ENCODE measurements around the gene DYRK1A.

The DYRK1A gene

DNA sequence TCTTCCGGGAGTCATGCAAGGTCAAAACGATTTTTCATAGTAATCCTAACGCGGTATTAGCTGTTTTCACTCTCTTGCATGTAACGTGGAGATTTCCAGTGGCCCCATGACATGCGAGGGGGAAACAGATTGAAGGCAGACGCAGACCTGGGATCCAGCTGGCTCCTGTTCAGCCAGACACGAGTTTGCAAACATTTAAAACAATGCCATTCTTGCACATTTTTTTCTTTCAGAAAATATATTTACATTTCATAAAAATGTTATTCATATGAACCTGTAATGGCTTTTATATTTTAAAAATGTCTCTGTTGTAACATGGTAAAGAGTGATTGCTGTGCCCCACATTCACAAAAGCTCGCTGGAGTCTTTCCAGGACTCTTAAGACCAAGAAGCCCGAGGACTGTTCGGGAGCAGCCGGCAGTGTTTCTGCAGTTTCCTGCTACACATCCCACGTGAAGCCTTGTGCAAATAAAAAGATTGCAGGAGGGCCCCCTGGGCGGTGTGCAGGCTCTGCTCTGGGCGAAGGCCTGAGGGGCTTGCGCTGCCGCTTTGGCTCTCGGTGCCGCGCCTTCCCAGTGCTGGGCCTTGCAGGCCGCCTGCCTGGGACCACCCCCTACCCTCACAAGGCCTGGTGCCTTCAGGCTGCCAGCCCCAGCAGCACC, 184.9 kb downstream of the DYRK1A start:
- Histone ChIP-seq H3K4me3 (peak overlapping the region; percentile 58), H3K9me3 (ENCODE audit: low read depth, low read length) (no peaks in the 10 kb centered on the region), H3K27ac (peak overlapping the region; percentile 0; the same call in 1 of the 2 replicates), H3K36me3 (ENCODE audit: insufficient read depth, low read length) (no peaks in the 10 kb centered on the region), H3K9ac (ENCODE audit: insufficient read length) (no peak overlapping the region)
- peak; percentile 61 for DNase-seq (ENCODE audit: low read depth, low spot score)
- TF ChIP-seq POLR2AphosphoS5 (IDR thresholded peaks at IDR 0.05; ENCODE audit: borderline replicate concordance, low read depth, low read length) (no peak), FOXP2 (optimal IDR thresholded peaks at IDR 0.05; ENCODE audit: control extremely low read depth, extremely low read length, insufficient read depth) (no peak), EZH2 (IDR thresholded peaks at IDR 0.05) (no peak)

DNA sequence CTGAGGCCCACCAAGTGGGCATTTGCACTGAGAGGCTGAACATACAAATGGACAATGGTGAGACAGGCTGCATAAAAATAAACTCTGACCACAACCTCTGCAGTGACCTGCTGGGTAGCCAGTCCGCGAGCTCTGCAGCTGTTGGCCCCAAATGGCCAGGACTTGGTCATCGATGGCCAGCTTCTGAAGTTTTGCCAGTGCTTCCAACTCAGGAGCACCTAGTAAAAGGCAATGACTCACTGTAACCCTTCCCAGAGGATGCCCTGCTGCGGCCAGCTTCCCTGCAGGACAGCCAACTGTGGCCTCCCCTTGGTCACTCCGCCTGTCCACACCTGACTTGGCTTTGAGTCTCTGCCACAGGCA, 185.4 kb downstream of the DYRK1A start:
- H3K9me3 ChIP-seq (ENCODE audit: low read depth, low read length), result no peaks in the 10 kb centered on the region
- no peaks in the 10 kb centered on the region for H3K36me3 ChIP-seq (ENCODE audit: insufficient read depth, low read length)
- peak overlapping the region; percentile 58 for H3K4me3 ChIP-seq
- no peak for DNase-seq (ENCODE audit: low read depth, low spot score)
- no peak overlapping the region for H3K9ac ChIP-seq (ENCODE audit: insufficient read length)
- H3K27ac ChIP-seq, result no peak overlapping the region
- TF ChIP-seq FOXP2 (optimal IDR thresholded peaks at IDR 0.05; ENCODE audit: control extremely low read depth, extremely low read length, insufficient read depth) (no peak), EZH2 (IDR thresholded peaks at IDR 0.05) (no peak), POLR2AphosphoS5 (IDR thresholded peaks at IDR 0.05; ENCODE audit: borderline replicate concordance, low read depth, low read length) (no peak)

DNA sequence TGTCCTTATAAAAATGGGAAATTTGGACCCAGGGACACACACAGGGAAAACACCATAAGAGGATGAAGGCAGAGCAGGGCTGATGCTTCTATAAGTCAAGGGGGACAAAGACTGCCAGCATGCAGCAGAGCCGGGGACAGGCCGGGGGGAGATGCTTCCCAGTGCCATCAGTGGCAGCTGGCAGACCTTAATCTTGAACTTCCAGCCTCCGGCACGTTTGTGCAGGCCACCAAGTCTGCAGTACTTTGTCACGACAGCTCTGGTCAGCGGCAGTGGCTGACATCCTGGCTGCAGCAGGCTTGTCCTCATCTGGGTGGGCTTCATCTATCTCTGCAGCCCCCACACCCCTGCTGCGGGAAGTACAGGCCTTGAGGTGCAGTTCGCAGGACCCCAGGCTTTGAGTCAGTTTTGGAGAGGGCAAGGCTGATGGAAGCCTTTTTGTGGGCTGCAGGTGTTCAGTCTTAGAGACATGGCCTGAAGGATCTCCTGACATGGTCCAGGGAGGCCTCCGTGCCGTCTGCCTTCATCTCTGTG, 186.0 kb downstream of the DYRK1A start:
- TF ChIP-seq EZH2 (IDR thresholded peaks at IDR 0.05) (no peak), FOXP2 (optimal IDR thresholded peaks at IDR 0.05; ENCODE audit: control extremely low read depth, extremely low read length, insufficient read depth) (no peak), POLR2AphosphoS5 (IDR thresholded peaks at IDR 0.05; ENCODE audit: borderline replicate concordance, low read depth, low read length) (no peak)
- H3K36me3 ChIP-seq (ENCODE audit: insufficient read depth, low read length), result no peaks in the 10 kb centered on the region
- no peak overlapping the region for H3K27ac ChIP-seq
- H3K9me3 ChIP-seq (ENCODE audit: low read depth, low read length), result no peaks in the 10 kb centered on the region
- no peak overlapping the region for H3K4me3 ChIP-seq
- no peak overlapping the region for H3K9ac ChIP-seq (ENCODE audit: insufficient read length)
- no peak for DNase-seq (ENCODE audit: low read depth, low spot score)

DNA sequence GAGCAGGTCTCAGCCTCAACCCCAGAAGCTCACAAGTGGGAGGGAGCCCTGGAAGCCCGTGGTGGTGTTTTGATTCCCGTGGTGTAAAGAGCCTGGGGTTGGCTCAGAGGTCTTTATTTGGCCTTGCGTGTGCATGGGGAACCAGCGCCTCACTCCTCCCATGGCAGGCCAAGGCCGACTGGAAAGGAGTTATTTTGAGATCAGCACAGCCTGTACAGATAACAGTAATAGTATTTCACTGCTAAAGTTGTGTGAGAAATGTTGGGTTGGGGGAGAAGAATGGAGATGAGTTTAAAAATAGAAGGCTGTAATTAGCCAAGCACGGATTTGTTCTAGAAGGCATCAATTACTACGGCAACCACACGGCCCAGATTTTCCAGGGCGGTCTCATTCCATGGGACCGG, 186.5 kb downstream of the DYRK1A start:
- Histone ChIP-seq H3K9ac (ENCODE audit: insufficient read length) (no peak overlapping the region), H3K9me3 (ENCODE audit: low read depth, low read length) (no peaks in the 10 kb centered on the region), H3K36me3 (ENCODE audit: insufficient read depth, low read length) (no peaks in the 10 kb centered on the region), H3K4me3 (no peak overlapping the region), H3K27ac (no peak overlapping the region)
- no peak for DNase-seq (ENCODE audit: low read depth, low spot score)
- TF ChIP-seq POLR2AphosphoS5 (IDR thresholded peaks at IDR 0.05; ENCODE audit: borderline replicate concordance, low read depth, low read length) (no peak), FOXP2 (optimal IDR thresholded peaks at IDR 0.05; ENCODE audit: control extremely low read depth, extremely low read length, insufficient read depth) (no peak), EZH2 (IDR thresholded peaks at IDR 0.05) (no peak)

DNA sequence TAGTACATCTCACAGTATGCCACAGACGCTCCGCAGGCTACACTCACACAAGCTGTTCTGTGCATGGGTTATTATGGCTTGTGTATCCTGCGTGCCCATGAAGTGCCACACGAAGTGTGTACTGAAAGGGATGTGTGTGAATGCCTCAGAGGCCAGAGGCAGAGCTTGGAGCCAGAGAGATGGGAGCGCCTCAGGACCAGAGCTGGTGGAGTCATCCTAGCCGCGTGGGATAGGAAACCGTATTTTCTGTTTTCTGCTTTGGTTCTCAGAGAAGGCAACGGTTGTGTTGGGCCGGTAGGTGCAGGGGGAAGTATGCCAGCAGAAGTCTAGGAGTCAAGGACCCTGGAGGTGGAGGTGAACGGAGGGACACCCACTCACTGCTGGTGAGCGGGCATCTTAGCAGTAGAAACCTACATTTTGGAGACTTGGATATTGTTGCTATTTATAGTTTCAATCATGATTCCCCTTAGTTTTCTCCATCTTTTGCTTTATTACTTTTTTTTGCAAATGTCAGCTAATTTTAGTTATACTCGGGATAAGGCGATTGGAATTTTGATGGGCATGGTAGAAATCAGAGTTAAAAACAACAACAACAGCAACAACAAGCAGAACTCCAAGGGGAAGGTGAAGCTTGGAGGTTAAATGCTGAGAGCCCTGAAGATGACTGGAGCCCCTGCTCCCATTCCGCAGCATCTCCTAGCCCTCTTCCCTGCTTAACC, 188.2 kb downstream of the DYRK1A start:
- no peaks in the 10 kb centered on the region for H3K9me3 ChIP-seq (ENCODE audit: low read depth, low read length)
- H3K9ac ChIP-seq (ENCODE audit: insufficient read length), result no peak overlapping the region
- H3K36me3 ChIP-seq (ENCODE audit: insufficient read depth, low read length), result no peaks in the 10 kb centered on the region
- TF ChIP-seq EZH2 (IDR thresholded peaks at IDR 0.05) (no peak), FOXP2 (optimal IDR thresholded peaks at IDR 0.05; ENCODE audit: control extremely low read depth, extremely low read length, insufficient read depth) (no peak), POLR2AphosphoS5 (IDR thresholded peaks at IDR 0.05; ENCODE audit: borderline replicate concordance, low read depth, low read length) (no peak)
- DNase-seq (ENCODE audit: low read depth, low spot score), result no peak
- H3K4me3 ChIP-seq, result no peak overlapping the region
- H3K27ac ChIP-seq, result no peak overlapping the region

DNA sequence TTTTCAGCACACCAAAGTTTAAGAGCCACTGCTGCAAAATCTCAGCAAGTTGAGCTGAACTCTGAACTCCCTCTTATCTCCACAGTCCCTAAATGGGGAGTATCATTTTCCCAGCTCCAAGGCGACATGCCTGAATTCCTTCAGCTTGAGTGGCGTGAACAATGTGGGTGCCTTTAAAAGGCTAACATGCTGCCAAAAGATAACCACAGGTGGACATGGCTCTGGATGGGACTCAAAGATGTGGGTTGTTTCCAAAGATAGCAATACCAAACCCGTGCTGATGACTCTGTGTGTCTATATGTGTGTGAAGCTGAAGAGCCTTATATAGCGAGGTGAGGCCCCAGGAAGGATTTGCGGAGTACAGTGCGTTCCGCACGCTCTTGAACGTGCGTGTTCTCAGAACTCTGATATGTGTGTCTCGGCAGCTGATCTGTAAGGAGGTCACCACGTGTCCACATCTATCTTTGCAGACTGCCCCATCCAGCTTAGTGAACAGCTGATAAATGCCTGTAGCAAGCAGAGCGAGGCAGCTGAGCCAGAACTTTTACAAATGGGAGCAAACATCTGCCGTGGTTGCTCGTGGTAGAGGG, 189.2 kb downstream of the DYRK1A start:
- no peaks in the 10 kb centered on the region for H3K9me3 ChIP-seq (ENCODE audit: low read depth, low read length)
- TF ChIP-seq POLR2AphosphoS5 (IDR thresholded peaks at IDR 0.05; ENCODE audit: borderline replicate concordance, low read depth, low read length), result no peak
- TF ChIP-seq EZH2 (IDR thresholded peaks at IDR 0.05), result no peak
- TF ChIP-seq FOXP2 (optimal IDR thresholded peaks at IDR 0.05; ENCODE audit: control extremely low read depth, extremely low read length, insufficient read depth), result no peak

DNA sequence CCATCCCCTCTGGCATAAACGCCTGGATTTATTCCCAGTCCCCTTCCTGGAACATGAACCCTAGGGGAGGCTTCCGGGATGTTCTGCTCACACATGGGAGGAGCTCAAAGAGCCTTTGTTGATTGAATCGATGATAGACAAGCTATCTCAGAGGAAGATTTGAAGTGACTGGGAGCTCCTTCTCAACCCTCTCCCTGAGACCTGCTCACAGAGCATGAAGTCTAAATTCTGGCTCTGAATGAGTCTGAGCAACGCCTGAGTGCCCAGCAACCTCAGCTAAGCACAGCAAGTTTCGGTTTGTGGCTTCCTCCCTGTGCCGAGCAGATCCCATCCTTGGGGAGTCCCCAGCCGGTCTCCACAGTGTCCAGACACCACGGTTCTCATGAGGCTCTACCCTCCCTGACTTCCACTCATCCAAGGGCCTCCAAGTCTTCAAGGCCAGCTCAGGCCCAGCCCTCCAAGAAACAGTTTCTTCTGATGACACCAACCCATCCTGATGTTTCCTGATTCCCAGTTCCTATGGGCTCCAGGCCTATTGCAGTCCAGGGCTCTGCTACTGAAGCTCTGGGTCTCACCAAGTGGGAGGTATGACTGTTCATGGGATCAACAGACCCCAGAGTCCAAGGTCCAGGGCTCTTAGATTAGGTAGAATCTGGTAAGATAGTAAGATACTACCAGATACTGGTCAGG, 190.8 kb downstream of the DYRK1A start:
- no peak overlapping the region for H3K27ac ChIP-seq
- no peak overlapping the region for H3K9ac ChIP-seq (ENCODE audit: insufficient read length)
- no peak overlapping the region for H3K4me3 ChIP-seq

More for the DNA sequence above, 189.2 kb downstream of the DYRK1A start:
- H3K36me3 ChIP-seq (ENCODE audit: insufficient read depth, low read length), result no peaks in the 10 kb centered on the region
- H3K9ac ChIP-seq (ENCODE audit: insufficient read length), result no peak overlapping the region
- no peak for DNase-seq (ENCODE audit: low read depth, low spot score)
- no peak overlapping the region for H3K27ac ChIP-seq
- H3K4me3 ChIP-seq, result no peak overlapping the region

More for the DNA sequence above, 190.8 kb downstream of the DYRK1A start:
- no peak for TF ChIP-seq EZH2 (IDR thresholded peaks at IDR 0.05)
- no peak for TF ChIP-seq POLR2AphosphoS5 (IDR thresholded peaks at IDR 0.05; ENCODE audit: borderline replicate concordance, low read depth, low read length)
- no peak for TF ChIP-seq FOXP2 (optimal IDR thresholded peaks at IDR 0.05; ENCODE audit: control extremely low read depth, extremely low read length, insufficient read depth)
- no peaks in the 10 kb centered on the region for H3K9me3 ChIP-seq (ENCODE audit: low read depth, low read length)
- DNase-seq (ENCODE audit: low read depth, low spot score), result no peak
- no peaks in the 10 kb centered on the region for H3K36me3 ChIP-seq (ENCODE audit: insufficient read depth, low read length)
